Measurements from ENCODE around the gene SHFL. TPM values are rescaled to one million over a fixed set of nuclear protein-coding genes. Genes with fewer than 3 reads are reported as not detected.

Gene SHFL
- total RNA-seq, 1 experiment from 2014 or later: 17.4 TPM

- ChIA-PET CTCF (no interaction called here), POLR2A (no interaction called here)
- TF ChIP-seq REST (IDR thresholded peaks at IDR 0.05; ENCODE audit: insufficient read depth in 1 of 2, low read depth in 2 of 2, low read length in 1 of 2) (no peak), TCF7L2 (IDR thresholded peaks at IDR 0.05; ENCODE audit: low read depth, low read length) (no peak), POLR2AphosphoS5 (IDR thresholded peaks at IDR 0.05; ENCODE audit: low read depth, low read length) (no peak), CTCF (IDR thresholded peaks at IDR 0.05) (no peak), SIN3A (IDR thresholded peaks at IDR 0.05; ENCODE audit: borderline replicate concordance, insufficient read depth, low read depth, low read length) (no peak)
- H3K27ac ChIP-seq (ENCODE audit: low read length): no peak overlapping the region
- no peak overlapping the region for H3K4me3 ChIP-seq (ENCODE audit: low read depth in 2 of 2, low read length in 2 of 2)
- no peaks in the 10 kb centered on the region for H3K27me3 ChIP-seq (ENCODE audit: control insufficient read depth, insufficient read depth, low read length)
- BruUV-seq (replicated peaks): no TSS peak
- in situ Hi-C loops (cut with HindIII; ENCODE audit: low pct_unique_long_range_greater_than_20kb, low sequenced_read_pairs): no loop called here
- H3K9me3 ChIP-seq (ENCODE audit: control insufficient read depth, insufficient read depth, low read depth, low read length): no peaks in the 10 kb centered on the region
- ATAC-seq (no peak), DNase-seq (ENCODE audit: low read depth, low spot score) (no peak)
- intact Hi-C loops (cut with micrococcal nuclease; ENCODE audit: unreplicated experiment): no loop called here
- H3K36me3 ChIP-seq (ENCODE audit: control insufficient read depth, insufficient read depth, low read length): no peaks in the 10 kb centered on the region
- no peaks in the 10 kb centered on the region for H3K4me1 ChIP-seq (ENCODE audit: control insufficient read depth, insufficient read depth, low read length)
These were observed 15.2 kb upstream of the SHFL start for GRCh38 chr19:10070730-10071446.

DNA sequence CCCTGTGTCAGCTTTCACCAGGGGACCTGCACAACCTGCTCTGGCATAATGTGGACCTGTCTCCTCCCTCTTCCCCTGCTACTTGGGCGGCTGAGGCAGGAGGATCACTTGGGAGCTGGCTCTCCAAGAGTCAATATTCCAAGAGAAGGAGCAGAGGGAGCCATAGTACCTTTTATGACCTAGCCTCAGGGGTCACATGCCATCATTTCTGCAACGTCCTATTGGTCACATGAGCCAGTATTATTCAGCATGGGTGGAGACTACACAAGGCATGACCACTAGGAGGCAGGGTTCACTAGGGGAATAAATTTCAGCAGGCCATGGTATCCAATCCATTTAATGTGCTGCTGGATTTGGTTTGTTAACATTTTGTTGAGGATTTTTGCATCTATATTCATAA is 12.0 kb upstream of the SHFL start:
- POLR2A ChIA-PET: no interaction called here
- Histone ChIP-seq H3K4me1 (ENCODE audit: control insufficient read depth, insufficient read depth, low read length) (no peaks in the 10 kb centered on the region), H3K27me3 (ENCODE audit: control insufficient read depth, insufficient read depth, low read length) (no peaks in the 10 kb centered on the region), H3K9me3 (ENCODE audit: control insufficient read depth, insufficient read depth, low read depth, low read length) (no peaks in the 10 kb centered on the region), H3K27ac (ENCODE audit: low read length) (no peak overlapping the region), H3K36me3 (ENCODE audit: control insufficient read depth, insufficient read depth, low read length) (no peaks in the 10 kb centered on the region), H3K4me3 (ENCODE audit: low read depth in 2 of 2, low read length in 2 of 2) (no peak overlapping the region)
- BruUV-seq (replicated peaks): no TSS peak
- no peak for TF ChIP-seq POLR2AphosphoS5 (IDR thresholded peaks at IDR 0.05; ENCODE audit: low read depth, low read length)
- TF ChIP-seq CTCF (IDR thresholded peaks at IDR 0.05): peak; percentile 66; the same call in 1 of the 2 replicates
- TF ChIP-seq REST (IDR thresholded peaks at IDR 0.05; ENCODE audit: insufficient read depth in 1 of 2, low read depth in 2 of 2, low read length in 1 of 2): no peak
- no peak for TF ChIP-seq SIN3A (IDR thresholded peaks at IDR 0.05; ENCODE audit: borderline replicate concordance, insufficient read depth, low read depth, low read length)
- no peak for TF ChIP-seq TCF7L2 (IDR thresholded peaks at IDR 0.05; ENCODE audit: low read depth, low read length)
- in situ Hi-C loops (cut with HindIII; ENCODE audit: low pct_unique_long_range_greater_than_20kb, low sequenced_read_pairs): no loop called here
- intact Hi-C loops (cut with micrococcal nuclease; ENCODE audit: unreplicated experiment): no loop called here
- CTCF ChIA-PET: interaction anchor here (0.6 kb wide), 1 partner anchor 142 kb away, joined by 3 read pairs; no protein-coding TSS in a partner anchor
- DNase-seq (ENCODE audit: low read depth, low spot score) (no peak), ATAC-seq (peak; percentile 71)
